K562 (cell line): ENCODE measurements around the gene MTHFSD. TPM values are rescaled to one million over a fixed set of nuclear protein-coding genes. Genes with fewer than 3 reads are reported as not detected.

Experiments
- ATAC-seq: fragments of 200-7000 bp; cut with Tn5 transposase; 3 replicates; pipeline ENCODE4 v1.9.1; 2020; ENCODE audit warnings: moderate library complexity
- BruUV-seq: library from RNA; stranded (reverse); fragments of 400-500 nt; replicated peaks from 2 replicates; lab custom pipeline; 2021; lab: Mats Ljungman, UMichigan
- CTCF ChIA-PET: fragments of 300-600 bp; formaldehyde crosslinking; extraction: SDS; loops from one replicate; lab custom pipeline; 2021; ENCODE audit warnings: low intra/inter-chr PET ratio; lab: Yijun Ruan, JAX
- POLR2A ChIA-PET: fragments of 300-600, 350-650 bp; sonication (Branson Sonifier 250); formaldehyde crosslinking; extraction: SDS; loops from one replicate; lab custom pipeline; 2021; ENCODE audit warnings: antibody characterized with exemption, inconsistent platforms; lab: Yijun Ruan, JAX
- DNase-seq, 4 experiments: peaks; one replicate each; pipeline versions ENCODE4 v3.0.0 to v3.0.0-alpha.2; 2011 to 2018; ENCODE audit warnings: low spot score in 3 of 4, mixed read lengths in 3 of 4; ENCODE audit errors: extremely low read depth in 1 of 4
- FAIRE-seq: peaks from 2 replicates; lab custom pipeline; 2011; peaks lifted over from hg19 to GRCh38; lab: Jason Lieb, UNC
- H2AFZ ChIP-seq: 2 replicates; pipeline ENCODE4 v1.6.0; 2011; ENCODE audit warnings: low read depth, low read length, control low read depth, inconsistent platforms
- H3K27ac ChIP-seq: fragments of 200-600 bp; 3 replicates; pipeline ENCODE4 v1.8.0; 2011; ENCODE audit warnings: low read depth, mild to moderate bottlenecking, control low read depth, inconsistent platforms, low read length, moderate library complexity, mixed read lengths; ENCODE audit errors: extremely low read depth
- H3K27me3 ChIP-seq, 2 experiments: fragments of 300-600 bp in 1 of 2; 2 replicates in 1 of 2; 3 replicates in 1 of 2; pipeline versions ENCODE4 v1.6.0 to v1.8.0; 2011; ENCODE audit warnings: inconsistent platforms in 2 of 2, low read length in 2 of 2, mild to moderate bottlenecking in 1 of 2, mixed read lengths in 1 of 2, moderate library complexity in 1 of 2; ENCODE audit not compliant: control insufficient read depth in 2 of 2, insufficient read depth in 2 of 2
- H3K36me3 ChIP-seq: fragments of 300-600 bp; 3 replicates; pipeline ENCODE4 v1.8.0; 2011; ENCODE audit warnings: mild to moderate bottlenecking, low read length, inconsistent platforms; ENCODE audit not compliant: control insufficient read depth, insufficient read depth
- H3K4me1 ChIP-seq, 2 experiments: fragments of 200-600 bp in 1 of 2; replicated peaks in 1 of 2; 2 replicates in 1 of 2; 3 replicates in 1 of 2; pipeline versions ENCODE4 v1.5.1 to v1.8.0; 2011; ENCODE audit warnings: inconsistent platforms in 2 of 2, low read length in 2 of 2, mild to moderate bottlenecking in 1 of 2, mixed read lengths in 1 of 2, moderate library complexity in 1 of 2; ENCODE audit not compliant: control insufficient read depth in 2 of 2, insufficient read depth in 2 of 2
- H3K4me2 ChIP-seq: 2 replicates; pipeline ENCODE4 v1.6.1; 2011; ENCODE audit warnings: low read length, control low read depth, inconsistent platforms, mixed read lengths; ENCODE audit not compliant: insufficient read depth
- H3K4me3 ChIP-seq: fragments of 200-600 bp; sonication (generic), shearing (Covaris generic); 2 replicates; pipeline ENCODE4 v1.5.1; 2016; ENCODE audit warnings: control low read depth, inconsistent platforms
- H3K79me2 ChIP-seq: fragments of 200-600 bp; 3 replicates; pipeline ENCODE4 v1.8.0; 2011; ENCODE audit warnings: low read length, inconsistent platforms; ENCODE audit not compliant: control insufficient read depth, insufficient read depth
- H3K9ac ChIP-seq, 2 experiments: 2 replicates each; pipeline versions ENCODE4 v1.6.0 to v1.6.1; 2011; ENCODE audit warnings: low read depth in 2 of 2, low read length in 2 of 2, control low read depth in 1 of 2, inconsistent platforms in 1 of 2, mild to moderate bottlenecking in 1 of 2, mixed read lengths in 1 of 2; ENCODE audit not compliant: insufficient read depth in 1 of 2
- H3K9me1 ChIP-seq: one replicate; pipeline ENCODE4 v1.6.0; 2011; ENCODE audit warnings: inconsistent platforms, mild to moderate bottlenecking, low read length, moderate library complexity; ENCODE audit not compliant: control insufficient read depth, insufficient read depth
- H3K9me3 ChIP-seq: replicated peaks from 2 replicates; pipeline ENCODE4 v1.5.1; 2011; ENCODE audit warnings: low read depth, low read length, inconsistent platforms; ENCODE audit not compliant: control insufficient read depth, insufficient read depth
- H4K20me1 ChIP-seq: replicated peaks from 2 replicates; pipeline ENCODE4 v1.6.1; 2011; ENCODE audit warnings: low read length, inconsistent platforms, mixed read lengths; ENCODE audit not compliant: control insufficient read depth, insufficient read depth
- E2F6 ChIP-seq, 2 experiments: IDR thresholded peaks; 2 replicates each; pipeline ENCODE4 v1.6.1; 2011; ENCODE audit warnings: borderline replicate concordance in 1 of 2, control low read depth in 1 of 2, low read depth in 1 of 2, low read length in 1 of 2, mild to moderate bottlenecking in 1 of 2, mixed read lengths in 1 of 2, moderate library complexity in 1 of 2; ENCODE audit not compliant: insufficient read depth in 1 of 2, insufficient read length in 1 of 2, poor library complexity in 1 of 2, severe bottlenecking in 1 of 2; ENCODE audit errors: extremely low read depth in 1 of 2
- ETS1 ChIP-seq: conservative IDR thresholded peaks from 2 replicates; pipeline ENCODE4 v1.6.1; 2011; ENCODE audit warnings: low read depth, mild to moderate bottlenecking, low read length; ENCODE audit not compliant: control insufficient read depth
- ETS2 ChIP-seq: IDR thresholded peaks from 2 replicates; pipeline ENCODE4 v1.6.1; 2016; ENCODE audit warnings: borderline replicate concordance, missing genetic modification characterization, mild to moderate bottlenecking, moderate library complexity, missing compliant biosample characterization; ENCODE audit not compliant: poor library complexity, severe bottlenecking
- FOSL1 ChIP-seq: fragments of 200-800 bp; sonication (Bioruptor generic); conservative IDR thresholded peaks from 2 replicates; pipeline ENCODE4 v1.6.1; 2016; ENCODE audit warnings: missing genetic modification characterization, missing compliant biosample characterization
- KAT8 ChIP-seq: fragments of 450-650 bp; IDR thresholded peaks from 2 replicates; pipeline ENCODE4 v1.6.1; 2016; ENCODE audit warnings: low read depth, mild to moderate bottlenecking
- MEF2D ChIP-seq: conservative IDR thresholded peaks from 2 replicates; pipeline ENCODE4 v1.6.1; 2016; ENCODE audit warnings: low read depth, missing genetic modification characterization, missing compliant biosample characterization
- NELFE ChIP-seq: IDR thresholded peaks from 2 replicates; pipeline ENCODE4 v1.6.1; 2011; ENCODE audit warnings: mild to moderate bottlenecking; ENCODE audit not compliant: insufficient read depth, insufficient read length
- RAD21 ChIP-seq, 2 experiments: fragments of 250-450 bp in 1 of 2; fragments of 450-650 bp in 1 of 2; sonication (Bioruptor Pico) in 1 of 2; formaldehyde crosslinking in 1 of 2; IDR thresholded peaks in 1 of 2; conservative IDR thresholded peaks in 1 of 2; 2 replicates each; pipeline versions ENCODE4 v1.4.0 to v1.8.0; 2020 to 2022; ENCODE audit warnings: mild to moderate bottlenecking in 2 of 2, moderate library complexity in 1 of 2
- SP1 ChIP-seq: sonication (generic); formaldehyde crosslinking; IDR thresholded peaks from 2 replicates; pipeline ENCODE4 v1.8.1; 2022; ENCODE audit warnings: mild to moderate bottlenecking, missing genetic modification reagents
- TAF1 ChIP-seq: IDR thresholded peaks from 2 replicates; pipeline ENCODE4 v1.6.1; 2011; ENCODE audit warnings: mild to moderate bottlenecking, low read length, moderate library complexity; ENCODE audit not compliant: insufficient read depth, control insufficient read depth, severe bottlenecking; ENCODE audit errors: extremely low read depth
- TGIF2 ChIP-seq: sonication (generic); formaldehyde crosslinking; IDR thresholded peaks from 2 replicates; pipeline ENCODE4 v1.8.1; 2022; ENCODE audit warnings: mild to moderate bottlenecking, missing genetic modification reagents, moderate library complexity
- THRB ChIP-seq: fragments of 450-650 bp; formaldehyde crosslinking; conservative IDR thresholded peaks from 2 replicates; pipeline ENCODE4 v1.4.0; 2022; ENCODE audit warnings: mild to moderate bottlenecking, missing genetic modification characterization
- ZC3H8 ChIP-seq: fragments of 450-650 bp; IDR thresholded peaks from 2 replicates; pipeline ENCODE4 v1.6.1; 2017
- ZNF239 ChIP-seq: fragments of 250-450 bp; sonication (Bioruptor Pico); IDR thresholded peaks from 2 replicates; pipeline ENCODE4 v1.4.0; 2020; ENCODE audit warnings: mild to moderate bottlenecking
- ZNF76 ChIP-seq: fragments of 250-450 bp; sonication (Bioruptor Pico); IDR thresholded peaks from 2 replicates; pipeline ENCODE4 v1.4.0; 2020; ENCODE audit warnings: mild to moderate bottlenecking, moderate library complexity, borderline replicate concordance
- ZNF778 ChIP-seq: fragments of 450-650 bp; formaldehyde crosslinking; IDR thresholded peaks from 2 replicates; pipeline ENCODE4 v1.4.0; 2020; ENCODE audit warnings: mild to moderate bottlenecking, moderate library complexity
- WGBS: fragments of 100-300 bp; shearing (Covaris generic); methylation state at CpG from one replicate; pipeline ENCODE4 v1.1.6; 2016; ENCODE audit warnings: low coverage, mixed read lengths; ENCODE audit not compliant: insufficient coverage; ENCODE audit errors: missing lambda C conversion rate; 5-methylcytosine and 5-hydroxymethylcytosine counted together
- in situ Hi-C: fragments of 300-500 bp; cut with MboI; formaldehyde crosslinking; loops from 4 replicates; pipeline ENCODE4 v1.15.0; 2018; ENCODE audit warnings: inconsistent platforms, mixed read lengths
- intact Hi-C: fragments of 100-400 bp; cut with micrococcal nuclease; formaldehyde crosslinking; loops from 2 replicates; pipeline ENCODE4 v1.14.2; 2022
- polyA plus RNA-seq, 8 experiments: library from polyadenylated mRNA; depleted of rRNA in 4 of 8; stranded (reverse) in 5 of 8; unstranded in 3 of 8; fragments of >200 nt; fragmentation: Nextera tagmentation in 2 of 8; fragmentation: Illumina TruSeq in 1 of 8; extraction: Ambion mirVana in 2 of 8; extraction: Trizol in 1 of 8; gene quantifications; 2 replicates each; pipeline versions ENCODE4 v1.2.1 to v1.2.3, GENCODE V29; 2011 to 2014; ENCODE audit warnings: inconsistent platforms in 1 of 8, missing spikeins in 1 of 8
- total RNA-seq, 7 experiments: library from RNA; depleted of rRNA in 6 of 7; stranded (reverse); fragments of >200 nt in 6 of 7; fragmentation: Illumina TruSeq in 2 of 7; extraction: Trizol in 2 of 7; gene quantifications; 2 replicates each; pipeline versions ENCODE4 v1.2.1 to v1.2.3, GENCODE V29; 2011 to 2021; ENCODE audit warnings: low replicate concordance in 1 of 7

The MTHFSD gene
- total and polyA plus RNA-seq, 9 of the 15 experiments (the other 6 are each of a cell fraction or from before 2014, with no cell fraction given): 3.2 to 20.2 (median 12.0) TPM

GRCh38 chr16:86503830-86504229 lies 51.2 kb downstream of the MTHFSD start (continued):
- TF ChIP-seq NELFE: no peak
- no peak for TF ChIP-seq TAF1

GRCh38 chr16:86502856-86503748 lies 51.9 kb downstream of the MTHFSD start:
- under 1% methylated on average over 21 of the region's 22 CpGs for WGBS
- DNase-seq (no peak), FAIRE-seq (no peak), ATAC-seq (no peak)
- Histone ChIP-seq H3K4me1 (peaks cover 0 to 4% of the 10 kb centered on the region in 2 experiments; a peak in 1 of 5 replicates), H3K9ac (no peak overlapping the region), H3K27me3 (peaks cover 57 to 85% of the 10 kb centered on the region in 2 experiments), H3K9me3 (no peaks in the 10 kb centered on the region), H4K20me1 (peaks cover 10% of the 10 kb centered on the region; the same call in 1 of the 2 replicates), H3K4me3 (no peak overlapping the region), H2AFZ (no peak overlapping the region), H3K4me2 (no peak overlapping the region), H3K9me1 (no peaks in the 10 kb centered on the region), H3K36me3 (no peaks in the 10 kb centered on the region), H3K79me2 (no peaks in the 10 kb centered on the region), H3K27ac (no peak overlapping the region)
- intact Hi-C loops (no loop called here), in situ Hi-C loops (no loop called here)
- ChIA-PET POLR2A (no interaction called here), CTCF (no interaction called here)
- no TSS peak for BruUV-seq
- TF ChIP-seq THRB (CRISPR knock-in tag): no peak
- TF ChIP-seq TGIF2: no peak
- no peak for TF ChIP-seq FOSL1 (tag)
- TF ChIP-seq SP1 (CRISPR knock-in tag): no peak
- no peak for TF ChIP-seq ZNF778 (CRISPR knock-in tag)
- TF ChIP-seq ETS2 (tag): no peak
- no peak for TF ChIP-seq ZNF76
- no peak for TF ChIP-seq E2F6 (IDR thresholded peaks at IDR 0.05; ENCODE audit: borderline replicate concordance in 1 of 2, extremely low read depth in 1 of 2, insufficient read depth in 1 of 2, insufficient read length in 1 of 2, low read depth in 1 of 2, low read length in 1 of 2, poor library complexity in 1 of 2, severe bottlenecking in 1 of 2)
- no peak for TF ChIP-seq RAD21 (CRISPR knock-in tag; conservative IDR thresholded peaks at IDR 0.05 in 1 of 2, IDR thresholded peaks at IDR 0.05 in 1 of 2)
- no peak for TF ChIP-seq ZC3H8
- no peak for TF ChIP-seq KAT8
- TF ChIP-seq ETS1: no peak
- TF ChIP-seq MEF2D (tag): no peak
- TF ChIP-seq ZNF239: no peak
